Panc1 (cell line): Measurements from ENCODE around the gene DTX3L. TPM values are rescaled to one million over a fixed set of nuclear protein-coding genes. Genes with fewer than 3 reads are reported as not detected.

ENCODE experiments used
- ATAC-seq: fragments of 200-7000 bp; cut with Tn5 transposase; 2 replicates; pipeline ENCODE4 v1.9.1; 2020; ENCODE audit warnings: mild to moderate bottlenecking, moderate library complexity
- BruUV-seq: library from RNA; stranded (reverse); fragments of 400-500 nt; replicated peaks from 2 replicates; lab custom pipeline; 2021; lab: Mats Ljungman, UMichigan
- CTCF ChIA-PET: fragments of 300-600 bp; sonication (Branson Sonifier 250); formaldehyde crosslinking; loops from one replicate; lab custom pipeline; 2022; ENCODE audit warnings: antibody characterized with exemption; lab: Charles Lee
- POLR2A ChIA-PET: fragments of 300-600 bp; sonication (Branson Sonifier 250); formaldehyde crosslinking; loops from one replicate; lab custom pipeline; 2022; ENCODE audit warnings: antibody characterized with exemption; lab: Charles Lee
- DNase-seq: peaks from one replicate; pipeline ENCODE4 v3.0.0-alpha.2; 2010; ENCODE audit warnings: low read depth, low spot score
- H3K27ac ChIP-seq: 2 replicates; pipeline ENCODE4 v1.5.1; 2011; ENCODE audit warnings: mild to moderate bottlenecking, low read length, inconsistent platforms
- H3K27me3 ChIP-seq: fragments of 200-500 bp; sonication (Bioruptor generic); 2 replicates; pipeline ENCODE4 v1.6.0; 2014; ENCODE audit warnings: low read length, inconsistent platforms; ENCODE audit not compliant: control insufficient read depth, insufficient read depth
- H3K36me3 ChIP-seq: fragments of 200-500 bp; sonication (Bioruptor generic); 2 replicates; pipeline ENCODE4 v1.5.1; 2014; ENCODE audit warnings: inconsistent platforms, mild to moderate bottlenecking, low read length, moderate library complexity; ENCODE audit not compliant: control insufficient read depth, insufficient read depth
- H3K4me1 ChIP-seq: 2 replicates; pipeline ENCODE4 v1.5.1; 2011; ENCODE audit warnings: inconsistent platforms, mild to moderate bottlenecking, low read length, moderate library complexity; ENCODE audit not compliant: control insufficient read depth, insufficient read depth
- H3K4me3 ChIP-seq, 2 experiments: 2 replicates each; pipeline ENCODE4 v1.5.1; 2011 to 2012; ENCODE audit warnings: low read depth in 2 of 2, low read length in 2 of 2, mild to moderate bottlenecking in 2 of 2, inconsistent platforms in 1 of 2, moderate library complexity in 1 of 2
- H3K9me3 ChIP-seq: fragments of 200-500 bp; sonication (Bioruptor generic); 2 replicates; pipeline ENCODE4 v1.5.1; 2014; ENCODE audit warnings: low read depth, mild to moderate bottlenecking, inconsistent platforms, low read length, moderate library complexity; ENCODE audit not compliant: control insufficient read depth, insufficient read depth
- POLR2AphosphoS5 ChIP-seq: IDR thresholded peaks from 2 replicates; pipeline ENCODE4 v1.6.1; 2012; ENCODE audit warnings: mild to moderate bottlenecking, low read depth, low read length, moderate library complexity
- SIN3A ChIP-seq: IDR thresholded peaks from 2 replicates; pipeline ENCODE4 v1.6.1; 2012; ENCODE audit warnings: low read depth, mild to moderate bottlenecking, low read length, moderate library complexity, borderline replicate concordance; ENCODE audit not compliant: insufficient read depth
- TCF7L2 ChIP-seq: IDR thresholded peaks from 2 replicates; pipeline ENCODE4 v1.6.1; 2011; ENCODE audit warnings: mild to moderate bottlenecking, low read depth, low read length, inconsistent platforms
- in situ Hi-C: cut with HindIII; loops from 2 replicates; pipeline ENCODE4 v1.10.0; 2016; ENCODE audit warnings: low sequenced_read_pairs, low pct_unique_long_range_greater_than_20kb
- intact Hi-C: fragments of 100-400 bp; cut with micrococcal nuclease; formaldehyde crosslinking; loops from one replicate; pipeline ENCODE4 v1.10.0; 2022; ENCODE audit not compliant: unreplicated experiment
- total RNA-seq: library from RNA; stranded (reverse); gene quantifications from one replicate; pipeline ENCODE4 v1.2.1, GENCODE V29; 2021; ENCODE audit not compliant: unreplicated experiment
- TF ChIP-seq, protein P1 (sequence below): fragments of 450-650 bp; IDR thresholded peaks from 2 replicates; pipeline ENCODE4 v1.5.1; 2017; ENCODE audit warnings: mild to moderate bottlenecking
- TF ChIP-seq, protein P2 (sequence below), 2 experiments: IDR thresholded peaks; 2 replicates each; pipeline ENCODE4 v1.6.1; 2011 to 2012; ENCODE audit warnings: low read depth in 2 of 2, control low read depth in 1 of 2, low read length in 1 of 2, mild to moderate bottlenecking in 1 of 2, moderate library complexity in 1 of 2; ENCODE audit not compliant: insufficient read depth in 1 of 2

The DTX3L gene
- total RNA-seq, 1 experiment from 2014 or later = 32.3 TPM

DNA sequence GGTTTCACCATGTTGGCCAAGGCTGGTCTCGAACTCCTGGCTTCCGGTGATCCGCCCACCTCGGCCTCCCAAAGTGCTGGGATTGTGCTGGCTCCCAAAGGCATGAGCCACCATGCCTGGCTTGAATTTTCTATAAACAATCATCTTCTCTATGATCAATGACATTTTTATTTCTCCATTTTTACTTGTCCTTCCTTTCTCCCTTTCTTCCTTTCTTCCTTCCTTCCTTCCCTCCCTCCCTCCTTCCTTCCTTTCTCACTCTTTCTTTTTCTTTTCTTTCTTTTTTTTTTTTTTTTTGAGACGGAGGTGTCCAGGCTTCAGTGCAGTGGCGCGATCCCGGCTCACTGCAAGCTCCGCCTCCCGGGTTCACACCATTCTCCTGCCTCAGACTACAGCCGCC is 40.8 kb upstream of the DTX3L start:
- ATAC-seq (no peak), DNase-seq (no peak)
- ChIA-PET POLR2A (interaction anchor here (0.7 kb wide), 1 partner anchor 10 kb away, joined by 10 read pairs; no protein-coding TSS in a partner anchor), CTCF (no interaction called here)
- in situ Hi-C loops = no loop called here
- intact Hi-C loops = no loop called here
- Histone ChIP-seq H3K36me3 (no peaks in the 10 kb centered on the region), H3K9me3 (no peaks in the 10 kb centered on the region), H3K27ac (no peak overlapping the region), H3K4me3 (no peak overlapping the region), H3K27me3 (no peaks in the 10 kb centered on the region), H3K4me1 (no peaks in the 10 kb centered on the region)
- TF ChIP-seq TCF7L2 (no peak), POLR2AphosphoS5 (no peak), SIN3A (no peak)
- TF ChIP-seq, protein P1, sequence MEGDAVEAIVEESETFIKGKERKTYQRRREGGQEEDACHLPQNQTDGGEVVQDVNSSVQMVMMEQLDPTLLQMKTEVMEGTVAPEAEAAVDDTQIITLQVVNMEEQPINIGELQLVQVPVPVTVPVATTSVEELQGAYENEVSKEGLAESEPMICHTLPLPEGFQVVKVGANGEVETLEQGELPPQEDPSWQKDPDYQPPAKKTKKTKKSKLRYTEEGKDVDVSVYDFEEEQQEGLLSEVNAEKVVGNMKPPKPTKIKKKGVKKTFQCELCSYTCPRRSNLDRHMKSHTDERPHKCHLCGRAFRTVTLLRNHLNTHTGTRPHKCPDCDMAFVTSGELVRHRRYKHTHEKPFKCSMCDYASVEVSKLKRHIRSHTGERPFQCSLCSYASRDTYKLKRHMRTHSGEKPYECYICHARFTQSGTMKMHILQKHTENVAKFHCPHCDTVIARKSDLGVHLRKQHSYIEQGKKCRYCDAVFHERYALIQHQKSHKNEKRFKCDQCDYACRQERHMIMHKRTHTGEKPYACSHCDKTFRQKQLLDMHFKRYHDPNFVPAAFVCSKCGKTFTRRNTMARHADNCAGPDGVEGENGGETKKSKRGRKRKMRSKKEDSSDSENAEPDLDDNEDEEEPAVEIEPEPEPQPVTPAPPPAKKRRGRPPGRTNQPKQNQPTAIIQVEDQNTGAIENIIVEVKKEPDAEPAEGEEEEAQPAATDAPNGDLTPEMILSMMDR = no peak
- TF ChIP-seq, protein P2, sequence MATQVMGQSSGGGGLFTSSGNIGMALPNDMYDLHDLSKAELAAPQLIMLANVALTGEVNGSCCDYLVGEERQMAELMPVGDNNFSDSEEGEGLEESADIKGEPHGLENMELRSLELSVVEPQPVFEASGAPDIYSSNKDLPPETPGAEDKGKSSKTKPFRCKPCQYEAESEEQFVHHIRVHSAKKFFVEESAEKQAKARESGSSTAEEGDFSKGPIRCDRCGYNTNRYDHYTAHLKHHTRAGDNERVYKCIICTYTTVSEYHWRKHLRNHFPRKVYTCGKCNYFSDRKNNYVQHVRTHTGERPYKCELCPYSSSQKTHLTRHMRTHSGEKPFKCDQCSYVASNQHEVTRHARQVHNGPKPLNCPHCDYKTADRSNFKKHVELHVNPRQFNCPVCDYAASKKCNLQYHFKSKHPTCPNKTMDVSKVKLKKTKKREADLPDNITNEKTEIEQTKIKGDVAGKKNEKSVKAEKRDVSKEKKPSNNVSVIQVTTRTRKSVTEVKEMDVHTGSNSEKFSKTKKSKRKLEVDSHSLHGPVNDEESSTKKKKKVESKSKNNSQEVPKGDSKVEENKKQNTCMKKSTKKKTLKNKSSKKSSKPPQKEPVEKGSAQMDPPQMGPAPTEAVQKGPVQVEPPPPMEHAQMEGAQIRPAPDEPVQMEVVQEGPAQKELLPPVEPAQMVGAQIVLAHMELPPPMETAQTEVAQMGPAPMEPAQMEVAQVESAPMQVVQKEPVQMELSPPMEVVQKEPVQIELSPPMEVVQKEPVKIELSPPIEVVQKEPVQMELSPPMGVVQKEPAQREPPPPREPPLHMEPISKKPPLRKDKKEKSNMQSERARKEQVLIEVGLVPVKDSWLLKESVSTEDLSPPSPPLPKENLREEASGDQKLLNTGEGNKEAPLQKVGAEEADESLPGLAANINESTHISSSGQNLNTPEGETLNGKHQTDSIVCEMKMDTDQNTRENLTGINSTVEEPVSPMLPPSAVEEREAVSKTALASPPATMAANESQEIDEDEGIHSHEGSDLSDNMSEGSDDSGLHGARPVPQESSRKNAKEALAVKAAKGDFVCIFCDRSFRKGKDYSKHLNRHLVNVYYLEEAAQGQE (IDR thresholded peaks at IDR 0.05; ENCODE audit: insufficient read depth in 1 of 2, low read depth in 2 of 2, low read length in 1 of 2) = no peak
- BruUV-seq = no TSS peak

DNA sequence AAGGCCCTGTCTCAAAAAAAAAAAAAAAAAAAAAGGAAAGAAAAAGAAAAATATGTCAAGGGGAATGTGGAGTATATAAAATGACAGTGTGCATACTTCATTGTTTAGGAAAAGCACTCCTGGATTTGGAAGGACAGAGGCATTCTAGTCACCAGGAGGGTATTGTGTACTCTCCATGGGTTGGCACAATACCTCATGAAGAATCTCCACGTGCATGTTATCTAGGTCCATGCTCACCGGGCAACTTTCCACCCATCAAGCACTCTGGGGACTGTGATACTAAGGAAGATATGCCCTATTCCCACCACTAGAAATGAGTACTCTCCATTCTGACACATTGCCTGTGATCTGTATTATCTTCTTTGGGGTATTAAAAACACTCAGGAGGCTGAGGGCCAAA is 34.0 kb upstream of the DTX3L start:
- no peaks in the 10 kb centered on the region for H3K36me3 ChIP-seq
- H3K27ac ChIP-seq = no peak overlapping the region
- no peak overlapping the region for H3K4me3 ChIP-seq
- ATAC-seq (no peak), DNase-seq (no peak)
- intact Hi-C loops = no loop called here
- peaks cover 4% of the 10 kb centered on the region; the same call in 1 of the 2 replicates for H3K4me1 ChIP-seq
- BruUV-seq = no TSS peak
- TF ChIP-seq, protein P2 (IDR thresholded peaks at IDR 0.05; ENCODE audit: insufficient read depth in 1 of 2, low read depth in 2 of 2, low read length in 1 of 2) = no peak
- no peak for TF ChIP-seq TCF7L2
- no peak for TF ChIP-seq SIN3A
- no peak for TF ChIP-seq POLR2AphosphoS5
- TF ChIP-seq, protein P1 = no peak
- in situ Hi-C loops = no loop called here
- H3K27me3 ChIP-seq = no peaks in the 10 kb centered on the region
- no peaks in the 10 kb centered on the region for H3K9me3 ChIP-seq
- POLR2A ChIA-PET = no interaction called here
- CTCF ChIA-PET = no interaction called here
